Activated T-helper 2 cell treated with anti-CD3 and anti-CD28 coated beads, Interferon-gamma antibody, Interleukin-2, Interleukin-4, amounts not matched to agents 10 μg/mL and 5 μg/mL and 100 μg/mL, durations not matched to agents 14 hours and 24 hours and 36 hours (primary cell): ENCODE data around the gene PDE5A. TPM values are rescaled to one million over a fixed set of nuclear protein-coding genes. Genes with fewer than 3 reads are reported as not detected.
"Not testable (repeated sequence)": the region's sequence is repeated elsewhere in the genome, so short reads cannot be mapped to it uniquely, and the experiment has no call there.

Source experiments
- DNase-seq: peaks from one replicate; pipeline ENCODE4 v3.0.0; 2021; ENCODE audit warnings: low spot score
- H3K27ac Mint-ChIP-seq: one replicate; pipeline ENCODE4 v1.8.0; 2021; ENCODE audit warnings: mixed read lengths
- H3K27me3 Mint-ChIP-seq: one replicate; pipeline ENCODE4 v1.8.0; 2021; ENCODE audit warnings: low read depth, mixed read lengths
- H3K36me3 Mint-ChIP-seq: one replicate; pipeline ENCODE4 v1.8.0; 2021; ENCODE audit warnings: low read depth, mixed read lengths
- H3K4me1 Mint-ChIP-seq: one replicate; pipeline ENCODE4 v1.8.0; 2021; ENCODE audit warnings: low read depth, mixed read lengths
- H3K4me3 Mint-ChIP-seq: one replicate; pipeline ENCODE4 v1.8.0; 2021; ENCODE audit warnings: low read depth, mild to moderate bottlenecking, moderate library complexity, mixed read lengths
- H3K9me3 Mint-ChIP-seq: one replicate; pipeline ENCODE4 v1.8.0; 2021; ENCODE audit warnings: mixed read lengths
- intact Hi-C: fragments of 100-400 bp; cut with micrococcal nuclease; formaldehyde crosslinking; loops from one replicate; pipeline ENCODE4 v1.15.1; 2023
- total RNA-seq: library from RNA; stranded (reverse); gene quantifications from 2 replicates; pipeline ENCODE4 v1.2.3, GENCODE V29; 2022

PDE5A gene
- total RNA-seq, 1 donor from 2014 or later, result 0.32 TPM

DNA sequence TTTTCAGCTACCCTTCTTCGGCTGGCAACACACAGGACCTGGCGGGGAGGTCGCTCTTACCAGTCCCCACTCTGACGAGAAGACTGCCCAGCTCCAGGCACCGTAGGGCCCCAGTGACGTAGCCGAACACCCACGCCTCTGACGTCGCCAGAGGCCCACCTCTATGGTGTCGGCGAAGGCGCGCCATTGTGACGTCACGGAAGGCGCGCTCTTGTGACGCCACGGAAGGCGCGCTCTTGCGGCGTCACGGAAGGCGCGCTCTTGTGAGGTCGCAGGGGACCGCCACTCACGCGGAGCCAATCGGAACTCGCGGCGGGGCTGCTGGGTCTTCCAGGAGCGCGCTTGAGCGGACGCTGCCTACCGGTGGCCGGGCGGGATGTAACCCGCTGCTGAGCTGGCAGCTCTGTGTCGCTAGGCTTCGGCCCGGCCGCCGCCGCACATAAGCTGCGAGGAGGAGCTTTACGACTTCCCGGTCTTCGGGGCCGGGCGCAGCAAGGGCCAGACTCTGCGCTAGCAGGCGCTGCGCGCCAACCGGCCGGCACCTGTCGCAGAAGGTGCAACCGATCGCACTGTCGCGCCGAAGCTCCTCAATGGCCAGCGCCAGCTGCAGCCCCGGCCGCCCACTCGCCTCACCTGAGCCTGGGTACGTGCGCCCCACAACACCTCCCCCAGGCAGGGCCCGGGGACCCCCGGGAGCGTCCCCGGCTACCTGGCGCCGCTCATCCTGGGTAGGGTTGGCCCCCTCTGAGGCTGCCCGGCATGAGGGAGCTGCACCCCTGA is 173.9 kb downstream of the PDE5A start:
- not testable (repeated sequence) for H3K9me3 Mint-ChIP-seq
- DNase-seq, result peak; percentile 93
- intact Hi-C loops, result loop anchor here (1.0 to 5.0 kb wide), 3 partner anchors 154 to 242 kb away; partner anchors contain the start of genes PDE5A and USP53

DNA sequence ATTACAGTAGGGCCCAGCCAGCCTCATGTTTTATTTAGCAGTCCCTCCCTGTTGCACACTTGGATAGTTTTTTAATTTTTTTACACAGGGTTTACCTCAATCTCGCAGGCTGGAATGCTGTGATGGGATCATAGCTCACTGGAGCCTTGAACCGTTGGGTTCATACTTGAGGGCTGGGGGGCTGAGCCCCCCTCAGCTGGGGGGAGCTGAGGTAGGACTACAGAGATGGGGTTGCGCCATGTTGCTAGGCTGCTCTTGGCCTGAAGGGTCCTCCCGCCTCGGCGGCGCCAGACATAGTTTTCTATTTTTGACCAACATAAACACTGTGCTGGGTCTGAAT is 174.5 kb downstream of the PDE5A start:
- not testable (repeated sequence) for H3K36me3 Mint-ChIP-seq, H3K9me3 Mint-ChIP-seq, H3K4me1 Mint-ChIP-seq, DNase-seq, H3K27me3 Mint-ChIP-seq
- Mint-ChIP-seq H3K27ac (peak overlapping the region; percentile 97), H3K4me3 (peak overlapping the region; percentile 87)
- intact Hi-C loops, result loop anchor here (1.0 to 5.0 kb wide), 3 partner anchors 153 to 242 kb away; partner anchors contain the start of genes PDE5A and USP53

More for the DNA sequence above, 173.9 kb downstream of the PDE5A start:
- peak overlapping the region; percentile 87 for H3K4me3 Mint-ChIP-seq
- peak overlapping the region; percentile 97 for H3K27ac Mint-ChIP-seq
- H3K27me3 Mint-ChIP-seq, H3K4me1 Mint-ChIP-seq, H3K36me3 Mint-ChIP-seq: not testable (repeated sequence)

DNA sequence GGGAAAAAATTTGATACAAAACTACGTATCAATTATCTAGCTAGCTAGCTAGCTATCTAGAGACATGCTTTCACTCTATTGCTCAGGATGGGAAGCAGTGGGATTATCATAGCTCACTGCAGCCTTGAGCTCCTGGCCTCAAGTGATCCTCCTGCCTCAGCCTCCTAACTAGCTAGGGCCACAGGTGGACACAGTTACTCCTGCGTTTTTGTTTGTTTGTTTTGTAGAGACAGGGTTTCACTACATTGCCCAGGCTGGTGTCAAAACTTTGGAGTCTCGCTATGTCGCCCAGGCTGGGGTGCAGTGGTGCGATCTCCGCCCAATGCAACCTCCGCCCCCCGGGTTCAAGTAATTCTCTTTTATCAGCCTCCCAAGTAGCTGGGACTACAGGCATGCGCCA is 175.3 kb downstream of the PDE5A start:
- not testable (repeated sequence) for H3K36me3 Mint-ChIP-seq, H3K9me3 Mint-ChIP-seq, H3K27me3 Mint-ChIP-seq, H3K27ac Mint-ChIP-seq, DNase-seq, H3K4me3 Mint-ChIP-seq, H3K4me1 Mint-ChIP-seq
- intact Hi-C loops, result loop anchor here (5.0 kb wide), 1 partner anchor 174 kb away; the partner anchor contains the start of gene PDE5A

GRCh38 chr4:119449851-119450250 is 178.8 kb downstream of the PDE5A start:
- H3K4me3 Mint-ChIP-seq, DNase-seq, H3K9me3 Mint-ChIP-seq, H3K4me1 Mint-ChIP-seq, H3K36me3 Mint-ChIP-seq, H3K27me3 Mint-ChIP-seq, H3K27ac Mint-ChIP-seq: not testable (repeated sequence)
- intact Hi-C loops, result loop anchor here (5.0 kb wide), 1 partner anchor 177 kb away; the partner anchor contains the start of gene PDE5A
